Mesendoderm (in vitro differentiated cells): ENCODE measurements around the gene CXCR6.

Experiments
- DNase-seq: peaks from one replicate; pipeline ENCODE4 v3.0.0; 2013
- H2AK5ac ChIP-seq: 2 replicates; pipeline ENCODE4 v1.6.1; 2013; ENCODE audit warnings: low read length, inconsistent platforms
- H2BK120ac ChIP-seq: 2 replicates; pipeline ENCODE4 v1.6.1; 2013; ENCODE audit warnings: low read depth, mild to moderate bottlenecking, low read length, moderate library complexity, mixed read lengths
- H2BK15ac ChIP-seq: replicated peaks from 2 replicates; pipeline ENCODE4 v1.6.1; 2013; ENCODE audit warnings: low read depth, mild to moderate bottlenecking, moderate library complexity
- H2BK5ac ChIP-seq: 2 replicates; pipeline ENCODE4 v1.6.1; 2013; ENCODE audit warnings: low read length, inconsistent platforms
- H3K18ac ChIP-seq: 2 replicates; pipeline ENCODE4 v1.6.1; 2013; ENCODE audit warnings: mild to moderate bottlenecking, low read length, mixed read lengths
- H3K23ac ChIP-seq: one replicate; pipeline ENCODE4 v1.6.1; 2013; ENCODE audit warnings: low read length
- H3K27ac ChIP-seq: 2 replicates; pipeline ENCODE4 v1.5.1; 2013; ENCODE audit warnings: low read depth, mild to moderate bottlenecking, inconsistent platforms, low read length, moderate library complexity
- H3K27me3 ChIP-seq: 2 replicates; pipeline ENCODE4 v1.6.1; 2013; ENCODE audit warnings: low read length, control low read depth, mild to moderate bottlenecking, inconsistent platforms; ENCODE audit not compliant: insufficient read depth, poor library complexity
- H3K36me3 ChIP-seq: 2 replicates; pipeline ENCODE4 v1.6.1; 2013; ENCODE audit warnings: low read length, inconsistent platforms; ENCODE audit not compliant: control insufficient read depth, insufficient read depth
- H3K4ac ChIP-seq: one replicate; pipeline ENCODE4 v1.6.1; 2013; ENCODE audit warnings: low read depth, mild to moderate bottlenecking, low read length, moderate library complexity
- H3K4me1 ChIP-seq: 2 replicates; pipeline ENCODE4 v1.6.1; 2013; ENCODE audit warnings: low read depth, low read length, inconsistent platforms; ENCODE audit not compliant: control insufficient read depth
- H3K4me2 ChIP-seq: 2 replicates; pipeline ENCODE4 v1.6.1; 2013; ENCODE audit warnings: low read length
- H3K4me3 ChIP-seq: 2 replicates; pipeline ENCODE4 v1.5.1; 2013; ENCODE audit warnings: mild to moderate bottlenecking, low read length
- H3K56ac ChIP-seq: one replicate; pipeline ENCODE4 v1.6.1; 2013; ENCODE audit warnings: low read length
- H3K79me1 ChIP-seq: 2 replicates; pipeline ENCODE4 v1.6.1; 2013; ENCODE audit warnings: low read length, inconsistent platforms
- H3K79me2 ChIP-seq: 2 replicates; pipeline ENCODE4 v1.6.1; 2013; ENCODE audit warnings: mild to moderate bottlenecking, low read length; ENCODE audit not compliant: control insufficient read depth, insufficient read depth
- H3K9ac ChIP-seq: 2 replicates; pipeline ENCODE4 v1.6.1; 2013; ENCODE audit warnings: low read length, inconsistent platforms
- H4K5ac ChIP-seq: one replicate; pipeline ENCODE4 v1.6.1; 2013; ENCODE audit warnings: low read length
- H4K8ac ChIP-seq: one replicate; pipeline ENCODE4 v1.6.1; 2013; ENCODE audit warnings: low read depth, mild to moderate bottlenecking, control low read depth, low read length, moderate library complexity
- WGBS: extraction: QIAGEN DNeasy Blood & Tissue Kit; methylation state at CpG from one replicate; pipeline ENCODE4 v1.1.7; 2013; ENCODE audit warnings: low lambda C conversion rate, missing lambda C conversion rate; ENCODE audit not compliant: insufficient coverage; ENCODE audit errors: extremely low coverage; 5-methylcytosine and 5-hydroxymethylcytosine counted together

Gene CXCR6

GRCh38 chr3:45936261-45936660 lies 7.0 kb upstream of the CXCR6 start:
- no peak overlapping the region for H2BK15ac ChIP-seq
- no peak overlapping the region for H3K56ac ChIP-seq
- WGBS = no CpG with 5 or more reads among the region's 9 CpGs
- no peaks in the 10 kb centered on the region for H3K4me1 ChIP-seq
- no peak overlapping the region for H3K4me2 ChIP-seq
- no peak overlapping the region for H3K27ac ChIP-seq
- H3K23ac ChIP-seq = no peak overlapping the region
- H4K5ac ChIP-seq = no peak overlapping the region
- H3K79me1 ChIP-seq = no peaks in the 10 kb centered on the region
- DNase-seq = no peak
- H3K18ac ChIP-seq = no peak overlapping the region
- no peak overlapping the region for H3K4me3 ChIP-seq
- no peak overlapping the region for H2AK5ac ChIP-seq
- no peak overlapping the region for H3K4ac ChIP-seq
- H4K8ac ChIP-seq = no peak overlapping the region
- H2BK5ac ChIP-seq = no peak overlapping the region
- H3K9ac ChIP-seq = no peak overlapping the region
- H3K27me3 ChIP-seq = no peaks in the 10 kb centered on the region
- no peaks in the 10 kb centered on the region for H3K79me2 ChIP-seq
- no peaks in the 10 kb centered on the region for H3K36me3 ChIP-seq
- H2BK120ac ChIP-seq = no peak overlapping the region

GRCh38 chr3:45937206-45938042 lies 5.8 kb upstream of the CXCR6 start:
- no peaks in the 10 kb centered on the region for H3K79me2 ChIP-seq
- H3K9ac ChIP-seq = no peak overlapping the region
- no CpG with 5 or more reads among the region's 8 CpGs for WGBS
- H3K36me3 ChIP-seq = no peaks in the 10 kb centered on the region
- no peaks in the 10 kb centered on the region for H3K4me1 ChIP-seq
- no peaks in the 10 kb centered on the region for H3K27me3 ChIP-seq
- no peak overlapping the region for H2BK120ac ChIP-seq
- no peak overlapping the region for H3K23ac ChIP-seq
- DNase-seq = peak; percentile 9
- no peak overlapping the region for H2BK15ac ChIP-seq
- no peak overlapping the region for H3K56ac ChIP-seq
- H3K4me2 ChIP-seq = no peak overlapping the region
- H2AK5ac ChIP-seq = no peak overlapping the region
- H3K4ac ChIP-seq = no peak overlapping the region
- no peak overlapping the region for H4K8ac ChIP-seq
- H3K4me3 ChIP-seq = no peak overlapping the region
- no peak overlapping the region for H4K5ac ChIP-seq
- no peak overlapping the region for H2BK5ac ChIP-seq
- no peak overlapping the region for H3K18ac ChIP-seq
- no peaks in the 10 kb centered on the region for H3K79me1 ChIP-seq
- no peak overlapping the region for H3K27ac ChIP-seq

GRCh38 chr3:45938043-45938435 lies 5.2 kb upstream of the CXCR6 start:
- Histone ChIP-seq H3K4me2 (no peak overlapping the region), H2BK5ac (no peak overlapping the region), H3K18ac (no peak overlapping the region), H3K27me3 (no peaks in the 10 kb centered on the region), H3K56ac (no peak overlapping the region), H2AK5ac (no peak overlapping the region), H4K5ac (no peak overlapping the region), H2BK15ac (no peak overlapping the region), H3K79me2 (no peaks in the 10 kb centered on the region), H3K9ac (no peak overlapping the region), H3K27ac (no peak overlapping the region), H3K4ac (no peak overlapping the region), H2BK120ac (no peak overlapping the region), H3K4me1 (no peaks in the 10 kb centered on the region), H3K4me3 (no peak overlapping the region), H4K8ac (no peak overlapping the region), H3K79me1 (no peaks in the 10 kb centered on the region), H3K23ac (no peak overlapping the region), H3K36me3 (no peaks in the 10 kb centered on the region)
- no CpG with 5 or more reads among the region's 4 CpGs for WGBS
- no peak for DNase-seq

GRCh38 chr3:45938864-45939263 lies 4.4 kb upstream of the CXCR6 start:
- no CpG with 5 or more reads among the region's 4 CpGs for WGBS
- Histone ChIP-seq H3K56ac (no peak overlapping the region), H3K18ac (no peak overlapping the region)

GRCh38 chr3:45939341-45939771 lies 3.9 kb upstream of the CXCR6 start:
- no peak overlapping the region for H3K27ac ChIP-seq
- no peak overlapping the region for H3K4ac ChIP-seq
- H3K79me1 ChIP-seq = no peaks in the 10 kb centered on the region
- H3K36me3 ChIP-seq = no peaks in the 10 kb centered on the region
- H3K9ac ChIP-seq = no peak overlapping the region
- peak overlapping the region; percentile 15 for H2AK5ac ChIP-seq
- no peaks in the 10 kb centered on the region for H3K27me3 ChIP-seq
- H3K4me3 ChIP-seq = no peak overlapping the region
- H3K56ac ChIP-seq = no peak overlapping the region
- no peaks in the 10 kb centered on the region for H3K4me1 ChIP-seq
- DNase-seq = peak; percentile 30
- no peak overlapping the region for H3K18ac ChIP-seq
- no peak overlapping the region for H3K23ac ChIP-seq
- H2BK120ac ChIP-seq = no peak overlapping the region
- H2BK5ac ChIP-seq = no peak overlapping the region
- no peak overlapping the region for H4K5ac ChIP-seq
- no peaks in the 10 kb centered on the region for H3K79me2 ChIP-seq
- H4K8ac ChIP-seq = no peak overlapping the region
- WGBS = no CpG with 5 or more reads among the region's 5 CpGs
- H2BK15ac ChIP-seq = no peak overlapping the region
- no peak overlapping the region for H3K4me2 ChIP-seq

More at GRCh38 chr3:45938864-45939263, 4.4 kb upstream of the CXCR6 start:
- Histone ChIP-seq H3K79me1 (no peaks in the 10 kb centered on the region), H3K4me1 (no peaks in the 10 kb centered on the region), H3K27ac (no peak overlapping the region), H3K79me2 (no peaks in the 10 kb centered on the region), H3K27me3 (no peaks in the 10 kb centered on the region), H3K4me2 (no peak overlapping the region), H2BK5ac (no peak overlapping the region), H4K8ac (no peak overlapping the region), H3K4me3 (no peak overlapping the region), H3K36me3 (no peaks in the 10 kb centered on the region), H4K5ac (no peak overlapping the region), H3K23ac (no peak overlapping the region), H3K4ac (no peak overlapping the region), H2BK120ac (no peak overlapping the region), H3K9ac (no peak overlapping the region), H2BK15ac (no peak overlapping the region), H2AK5ac (peak overlapping the region; percentile 15)
- DNase-seq = peak; percentile 91
